RWPE2 (cell line): Measurements from ENCODE around the gene CTNNAL1.

Experiments used
- ATAC-seq: fragments of 200-7000 bp; cut with Tn5 transposase; 3 replicates; pipeline ENCODE4 v1.9.1; 2021; ENCODE audit warnings: low read depth
- DNase-seq: peaks from one replicate; pipeline ENCODE4 v3.0.0-alpha.2; 2020; ENCODE audit warnings: low spot score
- H3K27ac ChIP-seq: fragments of 450-650 bp; 2 replicates; pipeline ENCODE4 v1.5.1; 2017; ENCODE audit warnings: mild to moderate bottlenecking; ENCODE audit not compliant: poor library complexity, severe bottlenecking
- H3K27me3 ChIP-seq: fragments of 250-450 bp; sonication (Bioruptor Pico); 2 replicates; pipeline ENCODE4 v1.5.1; 2021; ENCODE audit warnings: mild to moderate bottlenecking, moderate library complexity; ENCODE audit not compliant: insufficient read depth, poor library complexity, severe bottlenecking
- H3K36me3 ChIP-seq: fragments of 250-450 bp; sonication (Bioruptor Pico); 2 replicates; pipeline ENCODE4 v1.5.1; 2020; ENCODE audit warnings: low read depth, mild to moderate bottlenecking, moderate library complexity
- H3K4me1 ChIP-seq: fragments of 250-450 bp; sonication (Bioruptor Pico); 2 replicates; pipeline ENCODE4 v1.5.1; 2021; ENCODE audit warnings: mild to moderate bottlenecking, moderate library complexity; ENCODE audit not compliant: insufficient read depth, poor library complexity, severe bottlenecking
- H3K4me3 ChIP-seq: fragments of 250-450 bp; sonication (Bioruptor Pico); 2 replicates; pipeline ENCODE4 v1.5.1; 2021; ENCODE audit warnings: mild to moderate bottlenecking, moderate library complexity; ENCODE audit not compliant: severe bottlenecking
- H3K9me3 ChIP-seq: fragments of 250-450 bp; sonication (Bioruptor Pico); 2 replicates; pipeline ENCODE4 v1.5.1; 2021; ENCODE audit warnings: mild to moderate bottlenecking, moderate library complexity; ENCODE audit not compliant: severe bottlenecking
- TF ChIP-seq, protein P1 (sequence below): fragments of 450-650 bp; IDR thresholded peaks from one replicate; pipeline ENCODE4 v1.5.1; 2017; ENCODE audit warnings: mild to moderate bottlenecking, moderate library complexity; ENCODE audit not compliant: poor library complexity, severe bottlenecking

Gene CTNNAL1

DNA sequence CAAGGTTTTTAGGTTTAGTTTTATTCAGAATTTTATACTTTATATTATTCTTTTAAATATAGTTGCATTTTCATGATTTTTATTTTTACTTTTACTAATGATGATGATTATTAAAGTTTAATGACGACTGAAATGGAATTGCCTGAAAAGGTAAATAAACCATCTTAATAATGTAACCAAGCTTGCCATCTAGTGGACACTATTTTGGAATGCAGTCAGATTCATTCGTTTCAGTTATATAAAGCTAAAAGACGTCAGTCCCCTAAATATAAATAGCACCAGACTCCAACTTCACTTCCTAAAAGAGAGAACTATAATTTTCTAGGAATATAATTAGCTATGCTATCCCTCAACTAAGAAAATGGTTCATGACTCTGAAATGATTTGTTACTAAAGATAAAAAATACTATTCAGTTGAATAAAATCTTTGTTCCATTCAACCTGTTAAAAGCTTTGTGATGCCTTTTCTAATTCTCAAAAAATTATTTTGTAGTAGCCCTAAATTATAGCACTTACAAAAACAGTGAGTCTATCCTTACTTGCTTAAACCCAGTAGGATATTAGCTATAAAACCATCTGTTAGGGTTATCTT, 59.2 kb downstream of the CTNNAL1 start:
- Histone ChIP-seq H3K4me3 (no peak overlapping the region), H3K27ac (no peak overlapping the region), H3K4me1 (no peaks in the 10 kb centered on the region), H3K36me3 (peaks cover 59% of the 10 kb centered on the region), H3K27me3 (no peaks in the 10 kb centered on the region), H3K9me3 (no peaks in the 10 kb centered on the region)
- ATAC-seq, result peak; percentile 35; the same call in 1 of the 3 replicates
- DNase-seq, result no peak
- TF ChIP-seq, protein P1, sequence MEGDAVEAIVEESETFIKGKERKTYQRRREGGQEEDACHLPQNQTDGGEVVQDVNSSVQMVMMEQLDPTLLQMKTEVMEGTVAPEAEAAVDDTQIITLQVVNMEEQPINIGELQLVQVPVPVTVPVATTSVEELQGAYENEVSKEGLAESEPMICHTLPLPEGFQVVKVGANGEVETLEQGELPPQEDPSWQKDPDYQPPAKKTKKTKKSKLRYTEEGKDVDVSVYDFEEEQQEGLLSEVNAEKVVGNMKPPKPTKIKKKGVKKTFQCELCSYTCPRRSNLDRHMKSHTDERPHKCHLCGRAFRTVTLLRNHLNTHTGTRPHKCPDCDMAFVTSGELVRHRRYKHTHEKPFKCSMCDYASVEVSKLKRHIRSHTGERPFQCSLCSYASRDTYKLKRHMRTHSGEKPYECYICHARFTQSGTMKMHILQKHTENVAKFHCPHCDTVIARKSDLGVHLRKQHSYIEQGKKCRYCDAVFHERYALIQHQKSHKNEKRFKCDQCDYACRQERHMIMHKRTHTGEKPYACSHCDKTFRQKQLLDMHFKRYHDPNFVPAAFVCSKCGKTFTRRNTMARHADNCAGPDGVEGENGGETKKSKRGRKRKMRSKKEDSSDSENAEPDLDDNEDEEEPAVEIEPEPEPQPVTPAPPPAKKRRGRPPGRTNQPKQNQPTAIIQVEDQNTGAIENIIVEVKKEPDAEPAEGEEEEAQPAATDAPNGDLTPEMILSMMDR, result peak; percentile 82

- peaks cover 70% of the 10 kb centered on the region for H3K36me3 ChIP-seq
- ATAC-seq, result 0 out of 3 replicates have a peak, but pooled peaks have one; percentile 45
- no peak overlapping the region for H3K27ac ChIP-seq
- DNase-seq, result no peak
- TF ChIP-seq, protein P1, result no peak
- H3K9me3 ChIP-seq, result no peaks in the 10 kb centered on the region
- no peak overlapping the region for H3K4me3 ChIP-seq
- H3K27me3 ChIP-seq, result no peaks in the 10 kb centered on the region
- no peaks in the 10 kb centered on the region for H3K4me1 ChIP-seq
Measured at GRCh38 chr9:108951578-108951977, 61.7 kb downstream of the CTNNAL1 start.

DNA sequence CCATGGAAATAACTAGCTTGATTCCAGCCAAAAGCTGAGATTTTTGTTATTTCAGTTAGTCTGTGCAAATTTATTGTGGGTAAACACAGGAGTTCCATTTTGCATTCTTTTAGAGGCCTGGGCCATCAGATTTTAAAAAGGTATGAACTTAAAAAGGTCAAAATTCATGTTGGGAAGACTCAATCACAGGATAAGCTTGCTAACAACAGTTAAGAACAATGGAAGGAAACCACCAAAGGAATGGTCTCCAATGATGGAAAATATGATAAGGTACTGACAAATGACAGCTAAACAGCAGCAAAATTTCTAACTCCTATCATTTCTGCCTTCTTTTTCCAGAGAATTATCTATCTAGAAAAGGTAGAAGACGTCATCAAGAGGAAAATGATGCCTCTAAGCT, 63.1 kb downstream of the CTNNAL1 start:
- Histone ChIP-seq H3K4me3 (no peak overlapping the region), H3K9me3 (no peaks in the 10 kb centered on the region), H3K27me3 (no peaks in the 10 kb centered on the region), H3K27ac (no peak overlapping the region), H3K36me3 (peaks cover 56% of the 10 kb centered on the region), H3K4me1 (no peaks in the 10 kb centered on the region)
- ATAC-seq (no peak), DNase-seq (no peak)
- TF ChIP-seq, protein P1, result no peak

GRCh38 chr9:108939975-108940374, 73.3 kb downstream of the CTNNAL1 start:
- no peak overlapping the region for H3K4me3 ChIP-seq
- H3K27ac ChIP-seq, result no peak overlapping the region
- ATAC-seq, result no peak
- DNase-seq, result no peak
- TF ChIP-seq, protein P1, result no peak
- peaks cover 4% of the 10 kb centered on the region for H3K4me1 ChIP-seq
- H3K9me3 ChIP-seq, result no peaks in the 10 kb centered on the region
- no peaks in the 10 kb centered on the region for H3K27me3 ChIP-seq
- peaks cover 58% of the 10 kb centered on the region for H3K36me3 ChIP-seq

GRCh38 chr9:108937561-108938305, 75.6 kb downstream of the CTNNAL1 start:
- H3K4me3 ChIP-seq, result no peak overlapping the region
- ATAC-seq (no peak), DNase-seq (no peak)
- peaks cover 4% of the 10 kb centered on the region for H3K4me1 ChIP-seq
- H3K27ac ChIP-seq, result no peak overlapping the region
- TF ChIP-seq, protein P1, result no peak
- no peaks in the 10 kb centered on the region for H3K27me3 ChIP-seq
- peaks cover 46% of the 10 kb centered on the region for H3K36me3 ChIP-seq
- no peaks in the 10 kb centered on the region for H3K9me3 ChIP-seq
